Left ventricle myocardium inferior (tissue), 1 donor: ENCODE results near the gene KRTAP10-7. TPM values are rescaled to one million over a fixed set of nuclear protein-coding genes. Genes with fewer than 3 reads are reported as not detected.

ENCODE experiments used
- DNase-seq: peaks from one replicate; pipeline ENCODE4 v3.0.0-alpha.2; 2020
- H3K27ac ChIP-seq: fragments of 200-600 bp; replicated peaks from 2 replicates; pipeline ENCODE4 v1.8.0; 2021
- H3K27me3 ChIP-seq: fragments of 200-600 bp; 2 replicates; pipeline ENCODE4 v1.8.0; 2021; ENCODE audit warnings: low read depth
- H3K36me3 ChIP-seq: fragments of 200-600 bp; 2 replicates; pipeline ENCODE4 v1.8.0; 2021
- H3K4me1 ChIP-seq: fragments of 200-600 bp; 2 replicates; pipeline ENCODE4 v1.8.0; 2021
- H3K4me3 ChIP-seq: fragments of 200-600 bp; 2 replicates; pipeline ENCODE4 v1.8.0; 2021; ENCODE audit warnings: mild to moderate bottlenecking, moderate library complexity
- H3K9me3 ChIP-seq: fragments of 200-600 bp; replicated peaks from 2 replicates; pipeline ENCODE4 v1.8.0; 2021
- intact Hi-C: fragments of 100-400 bp; cut with micrococcal nuclease; formaldehyde crosslinking; loops from one replicate; pipeline ENCODE4 v1.11.0; 2022
- total RNA-seq: library from RNA; stranded (reverse); fragmentation: NEBNext Ultra II Directional; extraction: Animal tissue kit (Norgen Biotek cat#: 25700); gene quantifications from one replicate; pipeline ENCODE4 v1.2.1, GENCODE V29; 2021
- TF ChIP-seq, protein P1 (sequence below): fragments of 200-600 bp; IDR thresholded peaks from 2 replicates; pipeline ENCODE4 v1.8.0; 2021; ENCODE audit warnings: antibody characterized with exemption, mild to moderate bottlenecking, borderline replicate concordance
- donor health status: DM: no; HTN: yes; CAD: no; lungs with severe emphysema.

Gene KRTAP10-7
- total RNA-seq, 1 donor from 2014 or later, result not detected

DNA sequence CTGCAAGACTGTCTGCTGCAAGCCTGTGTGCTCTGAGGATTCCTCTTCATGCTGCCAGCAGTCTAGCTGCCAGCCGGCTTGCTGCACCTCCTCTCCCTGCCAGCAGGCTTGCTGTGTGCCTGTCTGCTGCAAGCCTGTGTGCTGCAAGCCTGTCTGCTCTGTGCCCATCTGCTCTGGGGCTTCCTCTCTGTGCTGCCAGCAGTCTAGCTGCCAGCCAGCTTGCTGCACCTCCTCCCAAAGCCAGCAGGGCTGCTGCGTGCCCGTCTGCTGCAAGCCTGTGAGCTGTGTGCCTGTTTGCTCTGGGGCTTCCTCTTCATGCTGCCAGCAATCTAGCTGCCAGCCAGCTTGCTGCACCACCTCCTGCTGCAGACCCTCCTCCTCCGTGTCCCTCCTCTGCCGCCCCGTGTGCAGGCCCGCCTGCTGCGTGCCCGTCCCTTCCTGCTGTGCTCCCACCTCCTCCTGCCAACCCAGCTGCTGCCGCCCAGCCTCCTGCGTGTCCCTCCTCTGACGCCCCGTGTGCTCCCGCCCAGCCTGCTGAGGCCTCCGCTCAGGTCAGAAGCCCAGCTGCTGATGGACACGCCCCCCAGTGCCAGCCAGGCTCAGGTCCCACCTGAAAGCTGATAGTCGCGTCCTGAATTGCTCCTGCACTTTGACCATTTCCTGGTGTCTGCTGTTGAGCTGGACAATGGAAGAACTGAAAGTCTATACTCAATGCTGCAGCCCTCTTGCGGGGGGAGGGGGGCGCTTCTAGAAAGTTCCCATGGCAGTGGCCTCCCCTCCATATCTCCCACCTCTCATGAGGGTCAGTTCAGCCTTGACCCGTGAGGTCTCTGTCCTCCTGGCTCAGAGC, 25.7 kb upstream of the KRTAP10-7 start:
- Histone ChIP-seq H3K4me1 (no peaks in the 10 kb centered on the region), H3K9me3 (peaks cover 37% of the 10 kb centered on the region), H3K4me3 (no peak overlapping the region), H3K27me3 (peaks cover 18% of the 10 kb centered on the region), H3K36me3 (no peaks in the 10 kb centered on the region), H3K27ac (no peak overlapping the region)
- DNase-seq, result no peak
- TF ChIP-seq, protein P1, sequence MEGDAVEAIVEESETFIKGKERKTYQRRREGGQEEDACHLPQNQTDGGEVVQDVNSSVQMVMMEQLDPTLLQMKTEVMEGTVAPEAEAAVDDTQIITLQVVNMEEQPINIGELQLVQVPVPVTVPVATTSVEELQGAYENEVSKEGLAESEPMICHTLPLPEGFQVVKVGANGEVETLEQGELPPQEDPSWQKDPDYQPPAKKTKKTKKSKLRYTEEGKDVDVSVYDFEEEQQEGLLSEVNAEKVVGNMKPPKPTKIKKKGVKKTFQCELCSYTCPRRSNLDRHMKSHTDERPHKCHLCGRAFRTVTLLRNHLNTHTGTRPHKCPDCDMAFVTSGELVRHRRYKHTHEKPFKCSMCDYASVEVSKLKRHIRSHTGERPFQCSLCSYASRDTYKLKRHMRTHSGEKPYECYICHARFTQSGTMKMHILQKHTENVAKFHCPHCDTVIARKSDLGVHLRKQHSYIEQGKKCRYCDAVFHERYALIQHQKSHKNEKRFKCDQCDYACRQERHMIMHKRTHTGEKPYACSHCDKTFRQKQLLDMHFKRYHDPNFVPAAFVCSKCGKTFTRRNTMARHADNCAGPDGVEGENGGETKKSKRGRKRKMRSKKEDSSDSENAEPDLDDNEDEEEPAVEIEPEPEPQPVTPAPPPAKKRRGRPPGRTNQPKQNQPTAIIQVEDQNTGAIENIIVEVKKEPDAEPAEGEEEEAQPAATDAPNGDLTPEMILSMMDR, result no peak
- intact Hi-C loops, result no loop called here

DNA sequence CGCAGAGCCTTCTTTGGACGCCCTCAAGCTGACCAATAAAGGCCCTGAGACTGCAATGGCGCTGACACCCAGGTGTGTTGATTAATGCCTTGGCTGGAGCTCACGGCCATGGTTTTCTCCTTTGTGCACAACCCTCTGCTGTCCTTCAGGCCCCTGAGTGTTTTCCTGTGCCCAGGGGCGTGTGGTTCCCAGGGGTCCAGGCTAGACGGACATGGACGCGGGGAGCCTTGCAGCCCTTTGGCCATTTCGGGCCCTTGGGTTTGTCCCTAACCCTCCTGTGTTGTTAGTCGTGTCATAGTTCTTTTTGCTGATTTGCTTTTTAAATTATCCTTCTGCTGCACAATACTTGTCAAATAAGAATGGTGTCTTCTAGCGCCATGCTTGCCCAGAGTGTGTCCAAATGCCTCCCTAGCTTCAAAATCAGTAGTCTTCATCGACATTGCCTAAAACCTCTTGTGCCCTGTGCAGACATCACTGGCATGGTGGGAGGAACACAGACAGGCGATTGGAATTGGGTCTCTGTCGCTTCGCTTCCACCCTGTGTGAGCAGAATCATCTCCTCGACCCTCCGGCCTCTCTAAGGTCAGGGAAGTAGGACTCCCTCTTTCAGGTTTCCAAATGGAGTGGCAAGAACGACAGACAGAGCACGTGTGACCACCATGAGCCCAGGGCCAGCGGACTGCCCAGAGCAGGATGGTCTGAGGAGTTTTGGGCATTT, 24.9 kb upstream of the KRTAP10-7 start:
- no peak for DNase-seq
- Histone ChIP-seq H3K27ac (no peak overlapping the region), H3K36me3 (no peaks in the 10 kb centered on the region), H3K27me3 (peaks cover 24% of the 10 kb centered on the region), H3K4me3 (no peak overlapping the region), H3K9me3 (peaks cover 35% of the 10 kb centered on the region), H3K4me1 (no peaks in the 10 kb centered on the region)
- TF ChIP-seq, protein P1, result no peak
- intact Hi-C loops, result no loop called here

DNA sequence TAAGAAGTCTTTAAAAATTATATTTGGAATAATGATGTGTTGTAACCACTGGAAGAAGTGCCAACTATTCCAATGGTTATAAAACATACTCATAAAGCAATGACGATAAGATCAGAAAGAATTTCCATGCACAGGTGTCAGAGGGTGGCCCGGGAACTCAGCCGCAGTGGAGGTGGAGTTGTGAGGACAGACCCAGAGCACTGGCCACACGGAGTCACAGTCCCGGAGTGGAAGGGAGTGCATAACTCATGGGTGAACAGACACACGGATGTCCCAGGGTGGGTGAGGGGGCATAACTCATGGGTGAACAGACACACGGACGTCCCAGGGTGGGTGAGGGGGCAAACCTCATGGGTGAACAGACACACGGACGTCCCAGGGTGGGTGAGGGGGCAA, 24.4 kb upstream of the KRTAP10-7 start:
- intact Hi-C loops, result no loop called here
- Histone ChIP-seq H3K27ac (no peak overlapping the region), H3K4me1 (no peaks in the 10 kb centered on the region), H3K36me3 (no peaks in the 10 kb centered on the region), H3K27me3 (peaks cover 24% of the 10 kb centered on the region), H3K4me3 (no peak overlapping the region), H3K9me3 (peaks cover 36% of the 10 kb centered on the region)
- no peak for DNase-seq
- TF ChIP-seq, protein P1, result no peak

DNA sequence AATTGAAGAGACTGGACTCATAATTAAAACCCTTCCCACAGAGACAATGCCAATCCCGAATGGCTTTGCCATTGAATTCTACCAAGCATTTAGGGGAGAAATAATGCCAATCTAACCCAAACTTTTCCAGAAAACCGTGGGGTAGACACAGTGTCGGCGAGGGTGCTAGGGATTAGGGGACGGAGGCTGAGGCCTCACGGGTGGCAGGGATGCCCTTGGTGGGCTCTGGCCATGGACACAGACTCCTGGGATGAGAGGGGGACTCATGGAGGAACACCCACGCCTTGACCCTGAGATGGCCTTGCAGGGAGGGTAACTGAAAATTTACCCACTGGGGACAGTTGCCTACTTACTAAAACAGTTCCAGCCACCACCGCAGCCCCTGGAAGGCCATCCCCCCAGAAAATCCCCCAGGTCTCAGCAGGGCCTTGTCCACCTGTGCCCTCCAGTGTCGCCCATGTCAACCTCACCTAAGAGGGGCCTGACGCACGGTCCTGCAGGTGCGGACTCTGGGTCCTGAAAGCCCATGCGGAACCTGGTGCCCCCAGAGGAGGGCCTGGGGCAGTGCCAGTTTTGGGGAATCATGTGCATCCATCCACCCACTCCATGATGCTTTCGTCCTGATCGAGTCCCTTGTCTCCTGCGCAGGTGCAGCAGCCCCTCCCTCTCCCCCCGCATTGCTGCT, 21.9 kb upstream of the KRTAP10-7 start:
- no peak overlapping the region for H3K27ac ChIP-seq
- peaks cover 41% of the 10 kb centered on the region for H3K9me3 ChIP-seq
- no peak overlapping the region for H3K4me3 ChIP-seq
- no peaks in the 10 kb centered on the region for H3K4me1 ChIP-seq
- intact Hi-C loops, result no loop called here
- TF ChIP-seq, protein P1, result no peak
- H3K27me3 ChIP-seq, result peaks cover 26% of the 10 kb centered on the region
- DNase-seq, result no peak
- no peaks in the 10 kb centered on the region for H3K36me3 ChIP-seq

DNA sequence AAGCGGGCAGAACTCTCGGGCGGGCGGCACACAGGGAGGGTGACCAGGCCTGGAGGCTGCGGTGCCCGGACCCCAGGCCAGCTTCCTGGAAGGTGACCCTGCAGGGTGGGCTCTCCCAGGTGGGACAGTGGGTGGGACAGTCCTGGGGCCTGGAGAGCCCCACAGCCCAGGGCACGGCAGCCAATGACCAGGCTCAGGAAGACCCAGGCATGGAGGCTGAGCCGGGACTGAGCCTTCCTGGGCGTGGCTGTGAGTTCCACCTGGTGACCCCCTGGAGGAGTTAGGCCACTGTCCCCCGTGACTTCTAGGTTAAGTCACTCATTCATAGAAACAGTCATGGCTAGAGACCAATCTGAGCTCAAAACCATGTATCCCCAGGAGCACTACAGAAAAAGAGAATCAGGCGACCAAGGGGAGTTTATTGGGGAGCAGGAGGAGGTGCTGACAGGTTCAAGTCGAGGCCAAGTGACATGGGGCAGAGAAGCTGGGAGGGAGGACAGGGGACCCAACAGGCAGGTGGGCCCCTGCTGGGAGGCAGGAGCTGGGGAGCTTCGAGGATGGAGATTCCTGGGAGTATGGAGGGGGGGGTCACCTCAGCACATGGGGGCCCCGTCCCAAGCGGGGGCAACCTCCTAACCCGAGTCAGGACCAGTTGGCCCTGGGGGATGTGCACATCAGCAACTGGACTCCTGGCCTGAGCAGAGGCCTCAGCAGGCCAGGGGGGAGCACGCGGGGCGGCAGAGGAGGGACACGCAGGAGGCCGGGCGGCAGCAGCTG, 21.2 kb upstream of the KRTAP10-7 start:
- intact Hi-C loops, result no loop called here
- Histone ChIP-seq H3K36me3 (no peaks in the 10 kb centered on the region), H3K9me3 (peaks cover 41% of the 10 kb centered on the region), H3K4me1 (peaks cover 3% of the 10 kb centered on the region), H3K27ac (no peak overlapping the region), H3K27me3 (peaks cover 26% of the 10 kb centered on the region), H3K4me3 (no peak overlapping the region)
- no peak for DNase-seq
- TF ChIP-seq, protein P1, result no peak
